Omental fat pad (tissue), 4 donors: ENCODE data around the gene HGD. TPM values are rescaled to one million over a fixed set of nuclear protein-coding genes. Genes with fewer than 3 reads are reported as not detected.

ENCODE experiments used
- ATAC-seq: fragments of 150-250 bp; one replicate; pipeline ENCODE4 v1.9.1; 2016; ENCODE audit warnings: mild to moderate bottlenecking, moderate library complexity; ENCODE audit not compliant: low FRiP score
- DNase-seq: peaks from one replicate; pipeline ENCODE4 v3.0.0-alpha.2; 2019; ENCODE audit warnings: low spot score
- CTCF ChIP-seq, 3 donors: fragments of 450-650 bp; IDR thresholded peaks; one replicate each; pipeline ENCODE4 v1.5.1; 2016 to 2017; ENCODE audit warnings: antibody characterized with exemption in 3 of 3, mild to moderate bottlenecking in 3 of 3, moderate library complexity in 2 of 3
- total RNA-seq, 4 donors: library from RNA; depleted of rRNA; stranded (reverse); fragments of >200 nt; gene quantifications; one replicate each; pipeline ENCODE4 v1.1.0, GENCODE V29; 2016

HGD gene
- total RNA-seq, 4 donors from 2014 or later: 0.37 to 1.1 TPM; not detected in 2

GRCh38 chr3:120685411-120685810 is 3.4 kb upstream of the HGD start:
- ATAC-seq (no peak), DNase-seq (no peak)
- TF ChIP-seq CTCF (IDR thresholded peaks at IDR 0.05): no peak

- TF ChIP-seq CTCF (IDR thresholded peaks at IDR 0.05): no peak
- ATAC-seq (no peak), DNase-seq (no peak)
Observed at GRCh38 chr3:120684896-120685295, 2.9 kb upstream of the HGD start.

- TF ChIP-seq CTCF (IDR thresholded peaks at IDR 0.05): no peak
- DNase-seq (no peak), ATAC-seq (no peak)
Observed at GRCh38 chr3:120683671-120684301, 1.7 kb upstream of the HGD start.

GRCh38 chr3:120683213-120683612 is 1.2 kb upstream of the HGD start:
- no peak for DNase-seq
- TF ChIP-seq CTCF (IDR thresholded peaks at IDR 0.05): no peak
- no peak for ATAC-seq

- TF ChIP-seq CTCF (IDR thresholded peaks at IDR 0.05): no peak
- no peak for DNase-seq
- ATAC-seq: no peak
Observed at GRCh38 chr3:120681506-120682038, 467 bp downstream of the HGD start.

- DNase-seq (no peak), ATAC-seq (no peak)
- TF ChIP-seq CTCF (IDR thresholded peaks at IDR 0.05): no peak
Observed at GRCh38 chr3:120681018-120681417, 1.0 kb downstream of the HGD start.

GRCh38 chr3:120680193-120680894 is 1.7 kb downstream of the HGD start:
- ATAC-seq: no peak
- no peak for TF ChIP-seq CTCF (IDR thresholded peaks at IDR 0.05)
- no peak for DNase-seq
